NCI-H146 (cell line): Measurements from ENCODE around the gene LKAAEAR1.

Source experiments
- DNase-seq: peaks from one replicate; lab custom pipeline; 2025; lab: John Stamatoyannopoulos, UW

LKAAEAR1 gene

GRCh38 chr20:64078934-64079272 lies 5.3 kb downstream of the LKAAEAR1 start:
- no peak for DNase-seq

- no peak for DNase-seq
These were observed 6.2 kb downstream of the LKAAEAR1 start for GRCh38 chr20:64077876-64078551.

- DNase-seq, result no peak
These were observed 6.7 kb downstream of the LKAAEAR1 start for GRCh38 chr20:64077541-64077875.

GRCh38 chr20:64077094-64077493 lies 7.1 kb downstream of the LKAAEAR1 start:
- no peak for DNase-seq

- DNase-seq, result no peak
These were observed 7.9 kb downstream of the LKAAEAR1 start for GRCh38 chr20:64076061-64076997.

- DNase-seq, result no peak
These were observed 8.6 kb downstream of the LKAAEAR1 start for GRCh38 chr20:64075556-64075955.

- DNase-seq, result no peak
These were observed 9.2 kb downstream of the LKAAEAR1 start for GRCh38 chr20:64074963-64075362.

- DNase-seq, result no peak
These were observed 9.9 kb downstream of the LKAAEAR1 start for GRCh38 chr20:64074184-64074789.

- no peak for DNase-seq
These were observed 10.6 kb downstream of the LKAAEAR1 start for GRCh38 chr20:64073476-64074183.

- DNase-seq, result no peak
These were observed 11.6 kb downstream of the LKAAEAR1 start for GRCh38 chr20:64072498-64073063.

- DNase-seq, result no peak
These were observed 12.6 kb downstream of the LKAAEAR1 start for GRCh38 chr20:64071341-64072332.

GRCh38 chr20:64070244-64070993 lies 13.8 kb downstream of the LKAAEAR1 start:
- no peak for DNase-seq

- DNase-seq, result peak; percentile 29
These were observed 14.5 kb downstream of the LKAAEAR1 start for GRCh38 chr20:64069614-64070243.

GRCh38 chr20:64069209-64069613 lies 15.0 kb downstream of the LKAAEAR1 start:
- no peak for DNase-seq

GRCh38 chr20:64068386-64069208 lies 15.6 kb downstream of the LKAAEAR1 start:
- DNase-seq, result no peak

GRCh38 chr20:64067733-64068307 lies 16.4 kb downstream of the LKAAEAR1 start:
- no peak for DNase-seq

GRCh38 chr20:64067005-64067632 lies 17.1 kb downstream of the LKAAEAR1 start:
- DNase-seq, result no peak

- DNase-seq, result no peak
These were observed 18.2 kb downstream of the LKAAEAR1 start for GRCh38 chr20:64065974-64066343.
